Mesenteric fat pad (tissue), 1 donor: Measurements from ENCODE around the gene INSC. TPM values are rescaled to one million over a fixed set of nuclear protein-coding genes. Genes with fewer than 3 reads are reported as not detected.

ENCODE experiments used
- DNase-seq: peaks from one replicate; pipeline ENCODE4 v3.0.0-alpha.2; 2020; ENCODE audit warnings: low spot score
- total RNA-seq: library from RNA; stranded (reverse); fragmentation: NEBNext Ultra II Directional; extraction: Animal tissue kit (Norgen Biotek cat#: 25700); gene quantifications from one replicate; pipeline ENCODE4 v1.2.1, GENCODE V29; 2021
- donor health status: DM: yes; HTN: yes; CAD: no.

The INSC gene
- total RNA-seq, 1 donor from 2014 or later = not detected

DNA sequence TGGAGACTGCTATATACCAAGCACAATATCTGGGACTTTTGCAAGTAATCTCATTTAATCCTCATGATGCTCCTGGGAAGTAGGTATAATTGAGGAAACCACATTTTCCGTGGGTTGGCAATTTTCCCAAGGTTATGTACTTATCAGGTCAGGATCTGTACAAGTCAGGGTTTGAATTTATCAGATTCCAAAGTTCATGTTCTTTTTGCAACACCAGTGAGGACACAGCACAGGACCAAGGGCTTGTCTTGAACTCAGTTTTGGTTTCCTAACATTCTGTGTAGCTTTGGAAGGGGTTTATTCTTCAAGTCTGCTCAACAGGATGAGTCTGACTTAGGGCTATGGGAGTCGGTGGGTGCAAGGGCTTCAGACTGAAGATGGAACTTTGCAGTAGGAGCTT is 30.4 kb downstream of the INSC start:
- no peak for DNase-seq

DNA sequence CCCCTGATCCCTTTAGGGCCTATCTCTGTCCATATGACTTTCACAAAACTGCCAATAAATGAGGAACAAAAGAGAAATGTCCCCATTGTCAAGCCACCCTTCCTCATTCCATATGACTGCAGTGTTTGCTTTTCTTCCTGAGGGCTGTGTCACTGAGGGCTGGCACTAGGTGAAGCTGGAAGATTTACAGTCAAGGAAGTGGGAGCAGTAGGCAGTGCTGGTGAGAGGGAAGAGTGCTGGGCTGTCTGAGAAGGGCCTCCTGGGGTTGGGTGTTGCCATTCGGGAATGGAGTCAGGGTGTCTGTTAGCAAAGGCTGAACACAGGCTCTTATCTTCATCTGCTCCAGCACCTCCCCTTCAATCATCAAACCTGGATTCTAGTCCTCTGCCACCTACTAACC is 30.9 kb downstream of the INSC start:
- DNase-seq = no peak

DNA sequence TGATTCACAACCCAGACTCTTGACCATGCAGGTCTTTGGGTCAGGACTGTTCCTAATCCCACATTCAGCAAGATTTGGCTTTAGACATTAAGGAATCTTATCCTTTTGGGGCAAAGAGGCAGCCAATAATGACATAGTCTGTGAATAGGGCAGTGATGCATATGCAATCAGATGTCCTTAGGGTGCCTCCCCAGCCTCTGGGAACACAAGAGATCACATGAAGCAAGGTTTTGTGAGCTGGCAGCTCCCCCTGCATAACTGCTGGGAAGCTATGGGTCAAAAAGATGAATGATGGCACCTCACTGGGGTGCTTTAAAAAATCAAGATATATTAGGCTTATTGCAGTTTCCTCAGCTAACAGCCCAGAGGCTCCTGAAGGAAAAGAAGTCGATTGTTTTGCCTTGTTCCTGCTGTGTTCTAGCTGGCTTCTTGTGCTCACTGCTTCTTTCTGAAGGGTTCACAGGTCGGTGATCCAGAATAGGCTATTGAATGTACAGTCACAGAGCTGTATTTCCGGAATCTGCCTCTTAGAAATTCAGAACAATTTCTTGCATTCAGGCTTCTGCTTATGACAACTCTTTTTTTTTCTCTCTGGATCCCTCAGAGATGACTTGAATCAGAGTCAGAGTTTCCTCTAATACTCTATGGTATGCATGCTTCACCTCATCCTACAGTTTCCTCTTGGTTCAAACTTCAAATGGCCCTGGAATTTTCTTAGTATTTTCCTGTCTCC is 31.7 kb downstream of the INSC start:
- DNase-seq = no peak

DNA sequence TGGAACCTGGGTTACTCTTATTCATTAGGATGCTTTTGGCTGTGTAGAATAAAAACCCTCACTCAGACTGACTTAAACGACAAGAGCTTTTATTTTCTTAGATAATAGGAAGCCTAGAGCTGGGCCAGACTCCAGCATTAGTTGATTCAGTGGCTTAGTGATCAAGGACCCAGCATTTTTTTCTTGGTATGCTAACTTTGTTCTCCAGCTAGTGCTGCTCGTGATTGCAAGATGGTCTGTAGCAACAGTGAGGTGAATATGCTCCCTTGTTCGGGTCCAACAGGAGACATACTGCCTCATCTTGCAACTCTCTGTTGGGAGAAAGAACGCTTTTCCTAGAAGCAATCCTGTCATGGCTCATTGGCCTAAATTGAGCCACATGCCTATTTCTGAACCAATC is 33.4 kb downstream of the INSC start:
- no peak for DNase-seq

DNA sequence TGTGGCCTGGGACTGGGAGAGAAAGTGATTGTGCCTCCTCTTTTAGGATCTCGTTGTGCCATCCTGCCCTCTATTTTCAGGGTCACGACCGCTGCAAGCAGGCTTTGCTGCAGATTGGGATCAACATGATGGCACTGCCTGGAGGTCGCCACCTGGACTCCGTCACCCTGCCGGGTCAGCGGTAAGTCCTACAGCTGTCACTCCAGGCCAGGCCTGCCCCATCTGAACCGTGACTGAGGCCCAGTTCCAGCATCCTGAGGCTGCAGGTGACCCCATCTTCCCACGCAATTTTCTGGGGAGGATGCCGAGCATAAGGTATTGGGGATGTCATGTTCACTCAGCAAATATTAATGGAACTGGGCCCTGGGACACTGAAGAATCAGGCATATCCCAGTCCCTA is 34.3 kb downstream of the INSC start:
- DNase-seq = no peak

DNA sequence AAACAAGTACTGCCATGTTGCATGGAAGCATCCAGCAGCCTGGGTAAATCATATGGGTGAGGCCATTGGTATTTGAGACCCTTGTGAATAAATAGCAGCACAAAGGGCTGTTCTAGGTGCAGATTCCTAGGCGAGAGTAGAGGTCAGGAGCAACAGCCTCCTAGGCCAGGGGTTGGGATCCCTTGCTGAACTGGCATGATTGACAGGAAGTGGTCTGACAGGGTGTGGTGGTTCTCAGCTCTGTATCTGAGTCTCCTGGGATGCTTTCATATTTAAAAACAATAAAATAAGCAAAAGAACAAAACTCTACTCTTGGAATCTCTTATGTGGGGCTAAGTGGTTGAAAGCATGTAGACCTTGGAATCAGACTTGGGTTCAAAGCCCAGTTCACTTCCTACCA is 35.8 kb downstream of the INSC start:
- no peak for DNase-seq

DNA sequence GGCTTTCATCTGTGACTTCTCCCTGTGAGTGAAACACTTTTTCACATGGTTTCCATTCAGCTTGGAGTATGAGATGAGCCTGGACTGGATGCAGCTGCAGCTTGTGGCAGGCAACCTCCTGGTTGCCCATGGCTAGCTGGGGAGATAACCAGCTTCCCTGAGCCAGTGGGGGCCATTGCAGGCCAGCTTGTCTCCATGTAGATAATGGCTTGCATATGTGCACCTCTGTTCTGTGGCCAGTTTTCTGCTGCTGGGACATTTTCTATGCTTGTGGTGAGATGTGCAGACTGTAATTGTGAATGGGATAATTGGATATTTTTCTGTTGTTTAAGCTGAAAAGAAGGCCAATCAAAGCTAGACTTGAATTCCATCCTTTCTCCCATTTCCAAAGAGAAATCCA is 38.5 kb downstream of the INSC start:
- DNase-seq = no peak

DNA sequence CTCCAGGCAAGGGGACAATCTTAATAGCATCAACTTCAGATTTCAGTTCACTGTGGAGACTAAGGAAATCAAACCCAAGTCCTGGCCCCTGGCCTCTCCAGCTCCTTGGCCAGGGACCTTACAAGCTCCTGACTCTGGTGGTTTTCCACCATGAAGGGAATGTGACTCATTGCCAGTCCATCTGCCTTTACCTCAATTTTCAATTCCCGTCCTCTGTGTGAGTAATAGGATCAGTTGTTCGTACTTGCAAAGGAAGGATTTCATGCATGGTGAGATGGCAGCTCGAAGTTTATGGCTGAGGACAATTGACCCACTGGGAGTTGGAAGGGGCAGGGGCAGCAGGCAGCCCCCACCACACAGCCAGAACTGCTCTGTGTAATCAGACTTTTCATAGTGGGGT is 42.5 kb downstream of the INSC start:
- no peak for DNase-seq

DNA sequence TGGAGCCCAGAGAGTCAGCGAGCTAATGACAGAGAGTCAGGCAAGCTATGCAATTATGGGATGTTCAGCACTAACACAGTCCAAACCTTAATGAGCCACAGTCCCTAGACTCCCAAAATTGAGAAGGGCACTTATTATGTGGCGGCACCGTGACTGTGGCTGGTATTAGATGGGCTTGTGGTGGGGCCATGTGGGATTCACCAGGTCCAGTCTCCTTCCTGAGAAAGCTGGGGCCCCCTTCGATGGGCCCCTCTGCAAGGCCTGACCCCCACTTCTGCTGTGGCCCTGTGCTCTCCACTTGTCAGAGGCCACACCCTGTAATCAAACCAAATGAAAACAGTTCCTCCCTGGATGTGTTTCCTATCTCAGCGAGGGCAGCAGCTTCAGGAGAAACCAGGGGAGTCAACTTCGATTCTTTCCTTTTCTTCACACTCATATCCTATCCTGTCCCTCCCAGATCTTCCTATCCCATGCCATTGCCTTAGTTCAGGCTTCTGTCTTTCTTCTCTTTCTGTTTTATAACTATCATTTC is 42.9 kb downstream of the INSC start:
- DNase-seq = no peak

DNA sequence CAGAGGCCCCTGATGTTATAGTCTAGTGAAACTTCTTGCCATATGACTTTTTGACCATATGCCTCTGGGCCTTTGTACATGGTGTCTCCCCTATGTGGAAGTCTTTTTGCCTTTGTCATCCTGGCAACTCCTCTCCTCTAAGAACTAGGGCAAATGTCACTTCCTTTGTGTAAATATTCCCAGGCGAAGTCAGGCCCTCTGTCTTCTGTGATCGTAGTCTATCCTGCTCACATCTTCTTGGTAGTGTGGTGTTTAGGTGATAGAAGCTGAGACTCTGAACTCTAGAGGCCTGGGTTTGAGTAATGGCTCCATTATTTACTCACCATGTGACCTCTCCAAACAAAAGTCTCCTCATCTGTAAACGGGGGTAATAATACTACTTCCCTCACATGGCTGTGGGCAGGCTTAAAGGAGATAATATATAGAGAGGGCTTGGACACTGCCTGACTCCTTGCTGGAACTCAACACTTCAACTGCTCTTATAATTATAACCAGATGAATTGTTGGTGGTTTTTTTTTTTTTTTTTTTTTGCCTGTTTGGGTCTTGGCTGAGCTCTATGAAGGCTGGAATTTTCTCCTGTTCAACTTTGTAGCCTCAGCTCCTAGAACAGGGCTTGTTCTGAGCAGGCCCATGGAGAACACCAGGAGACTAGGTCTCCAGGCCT is 43.8 kb downstream of the INSC start:
- no peak for DNase-seq

DNA sequence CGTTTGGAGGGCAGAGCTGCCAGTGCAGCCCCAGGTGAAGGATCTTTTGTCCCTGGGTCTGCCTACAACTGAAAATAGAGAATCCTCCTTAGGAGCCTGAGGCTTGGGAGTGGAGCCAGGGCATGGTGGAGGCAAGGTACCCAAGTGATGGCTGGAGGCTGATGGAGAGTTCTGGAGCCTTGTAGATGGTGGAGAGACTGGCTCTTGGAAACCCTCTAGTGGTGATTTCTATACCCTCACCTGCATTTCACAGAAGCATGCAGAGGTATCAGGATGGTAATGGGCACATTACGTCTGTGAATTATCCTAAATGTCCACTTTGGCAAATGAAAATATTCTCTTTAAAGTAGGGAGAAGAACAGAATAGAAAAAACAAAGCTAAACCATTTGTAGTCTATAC is 44.4 kb downstream of the INSC start:
- no peak for DNase-seq

DNA sequence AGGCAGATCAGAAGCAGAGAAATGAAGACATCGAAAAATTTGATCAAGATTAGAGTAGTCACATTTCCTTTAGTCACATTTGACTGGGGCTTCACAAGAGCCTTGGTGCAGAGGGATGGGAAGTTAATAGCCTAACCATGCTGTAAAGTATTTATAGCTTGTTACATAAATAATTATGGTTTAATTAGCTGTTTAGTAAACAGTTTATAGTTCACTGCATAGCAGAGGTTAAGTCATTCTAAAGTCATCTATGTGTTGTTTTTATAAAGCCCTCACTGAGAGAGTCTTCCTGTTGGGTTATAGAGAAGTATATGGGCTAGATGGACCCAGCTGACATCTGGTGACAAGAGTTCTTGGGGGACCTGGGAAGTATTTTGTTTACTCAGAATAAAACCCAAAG is 47.1 kb downstream of the INSC start:
- DNase-seq = no peak

DNA sequence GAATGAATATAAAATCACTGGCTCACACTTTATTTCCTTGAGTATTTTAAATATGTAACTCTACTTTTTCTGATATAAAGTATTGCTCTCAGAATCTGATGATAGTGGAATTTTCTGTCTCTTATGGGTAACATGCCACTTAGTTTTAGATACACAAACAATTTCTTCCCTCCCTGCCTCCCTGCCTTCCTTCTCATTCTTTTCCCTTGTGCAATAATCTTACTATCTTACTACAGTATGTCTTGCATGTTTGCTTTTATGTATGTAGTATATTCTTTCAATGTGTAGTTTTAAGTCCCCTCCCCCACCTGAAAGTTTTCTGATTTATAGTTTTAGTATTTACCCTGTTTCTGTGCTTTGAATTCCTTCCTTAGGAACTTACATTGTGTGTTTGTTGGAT is 48.4 kb downstream of the INSC start:
- DNase-seq = no peak

DNA sequence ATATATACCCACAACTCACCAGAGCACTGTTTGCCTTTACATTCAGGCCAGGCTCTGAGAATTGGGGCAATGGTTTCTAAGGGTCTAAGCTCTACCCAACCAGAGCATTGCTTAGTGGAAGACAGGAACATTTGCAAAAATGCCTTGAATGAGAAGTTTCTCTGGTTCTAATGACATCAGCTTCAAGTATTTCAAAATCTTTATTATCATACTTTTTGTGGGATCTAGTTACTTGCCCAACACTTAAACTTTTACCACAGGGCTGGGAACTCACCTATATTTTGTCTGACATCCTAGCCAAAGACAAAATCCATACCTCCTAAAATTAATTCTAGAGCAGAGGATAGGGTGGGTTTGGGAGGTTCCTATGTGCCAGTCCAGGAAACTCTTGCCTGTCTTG is 51.5 kb downstream of the INSC start:
- DNase-seq = no peak

DNA sequence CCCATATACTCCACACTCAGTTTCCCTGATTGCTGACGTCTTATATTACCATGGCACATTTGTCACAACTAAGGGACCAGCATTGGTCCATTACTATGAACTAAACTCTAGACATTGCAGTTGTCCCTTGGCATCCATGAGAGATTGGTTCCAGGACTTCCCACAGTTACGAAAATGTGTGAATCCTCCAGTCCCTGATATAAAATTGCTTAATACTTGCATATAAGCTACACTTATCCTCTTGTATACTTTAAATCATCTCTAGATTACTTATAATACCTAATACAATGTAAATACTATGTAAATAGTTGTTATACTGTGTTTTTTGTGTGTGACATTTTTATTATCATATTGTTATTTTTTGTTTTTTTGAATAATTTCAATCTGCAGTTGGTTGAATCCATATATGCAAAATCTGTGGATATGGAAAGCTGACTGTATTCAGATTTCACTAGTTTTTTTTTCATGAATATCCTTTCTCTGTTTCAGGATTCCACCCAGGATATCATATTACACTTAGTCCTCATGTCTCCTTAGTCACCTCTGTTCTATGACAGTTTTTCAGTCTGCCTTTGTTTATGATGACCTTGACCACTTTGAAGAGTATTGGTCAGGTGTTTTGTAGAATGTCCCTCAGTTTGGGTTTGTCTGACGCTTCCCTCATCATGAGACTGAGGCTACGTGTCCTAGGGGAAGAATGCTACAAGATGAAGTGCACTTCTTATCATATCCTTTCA is 55.3 kb downstream of the INSC start:
- no peak for DNase-seq

DNA sequence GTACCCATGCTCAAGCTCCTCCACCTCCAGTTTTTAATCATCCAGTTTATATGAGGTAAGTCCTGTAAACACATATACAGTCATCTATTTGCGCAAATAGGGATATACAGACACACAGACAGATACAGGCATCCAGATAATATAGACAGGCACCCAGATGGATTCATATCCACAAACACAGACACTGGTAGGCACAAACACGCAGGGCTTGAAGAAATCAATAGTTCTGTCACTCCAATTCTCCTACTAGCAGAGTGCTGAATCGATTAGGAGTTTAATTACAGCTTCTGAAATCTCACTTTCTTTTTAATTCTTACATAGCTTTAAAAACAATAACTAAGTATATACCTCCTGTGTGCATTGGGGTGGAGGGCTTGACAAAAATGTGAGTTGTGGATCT is 56.0 kb downstream of the INSC start:
- no peak for DNase-seq

DNA sequence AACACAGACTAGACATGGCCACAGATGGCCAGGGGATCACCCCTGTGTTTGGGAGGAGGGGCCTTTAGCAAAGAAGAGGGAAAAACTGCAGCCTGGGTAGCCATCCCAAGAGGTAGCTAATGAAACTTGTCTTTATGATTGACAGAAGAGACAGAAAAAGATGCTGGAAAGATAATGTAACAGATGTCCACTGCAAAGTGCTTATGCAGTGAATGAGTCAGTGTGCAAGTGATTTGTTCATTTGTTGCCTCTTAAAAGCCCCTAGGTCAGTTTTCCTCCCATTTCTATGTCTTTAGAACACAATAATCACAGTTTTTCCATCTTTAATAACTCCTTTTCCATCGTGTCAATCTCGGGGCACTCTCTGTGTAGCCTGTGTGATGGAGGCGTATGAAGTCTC is 57.2 kb downstream of the INSC start:
- no peak for DNase-seq

DNA sequence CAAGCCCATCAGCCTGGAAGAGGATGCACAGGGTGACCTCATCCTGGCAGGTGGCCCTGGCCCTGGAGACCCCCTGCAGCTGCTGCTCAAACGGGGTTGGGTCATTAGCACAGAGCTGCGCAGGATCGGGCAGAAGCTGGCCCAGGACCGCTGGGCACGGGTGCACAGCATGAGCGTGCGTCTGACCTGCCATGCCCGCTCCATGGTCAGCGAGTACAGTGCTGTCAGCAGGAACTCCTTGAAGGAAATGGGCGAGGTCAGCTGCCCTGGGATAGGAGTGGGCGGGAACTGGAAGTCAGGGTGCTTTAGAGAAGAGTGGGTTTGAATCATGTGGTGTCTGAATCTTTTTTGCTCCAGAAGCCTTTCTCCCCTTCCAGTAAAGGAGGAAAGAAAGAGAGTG is 61.1 kb downstream of the INSC start:
- no peak for DNase-seq

DNA sequence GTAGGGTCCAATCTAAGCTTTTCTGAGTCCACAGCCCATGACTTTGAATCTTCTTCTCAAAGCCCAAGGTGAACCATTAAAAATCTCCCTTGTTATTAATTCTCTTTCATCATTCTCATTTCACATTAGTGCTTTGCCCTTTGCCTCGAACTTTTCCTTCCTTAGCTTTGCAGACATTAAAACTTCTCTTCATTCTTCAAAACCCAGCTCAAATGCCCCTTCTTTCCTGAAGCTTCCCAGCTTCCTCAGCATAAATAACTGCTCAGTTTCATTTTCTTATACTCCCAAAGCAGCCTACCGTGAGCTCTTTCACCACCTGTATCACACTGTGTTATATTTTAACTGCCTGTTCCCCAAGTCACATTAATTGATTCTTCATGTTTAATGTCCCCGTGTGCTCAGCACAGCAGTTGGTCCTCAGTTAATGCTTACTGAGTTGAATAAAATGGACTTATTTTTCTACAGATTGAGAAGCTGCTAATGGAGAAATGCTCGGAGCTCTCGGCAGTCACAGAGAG is 62.0 kb downstream of the INSC start:
- DNase-seq = no peak

DNA sequence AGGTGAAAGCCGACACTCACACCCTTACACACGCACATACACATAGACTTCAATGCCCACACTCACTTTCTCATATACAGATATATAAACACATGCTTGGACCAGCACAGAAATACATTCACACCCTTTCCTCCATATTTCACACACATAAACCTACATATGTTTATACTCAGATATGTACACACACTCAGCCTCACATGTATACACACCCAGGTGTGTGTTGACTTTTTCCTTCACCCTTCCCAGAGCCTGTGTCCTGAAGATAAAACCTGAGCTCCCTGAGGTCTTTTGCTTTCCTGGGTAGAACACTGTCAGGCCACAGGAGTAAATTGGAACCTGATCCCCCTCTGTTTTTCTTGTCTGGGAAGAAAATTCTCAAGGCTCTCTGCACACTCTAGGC is 62.8 kb downstream of the INSC start:
- DNase-seq = no peak

DNA sequence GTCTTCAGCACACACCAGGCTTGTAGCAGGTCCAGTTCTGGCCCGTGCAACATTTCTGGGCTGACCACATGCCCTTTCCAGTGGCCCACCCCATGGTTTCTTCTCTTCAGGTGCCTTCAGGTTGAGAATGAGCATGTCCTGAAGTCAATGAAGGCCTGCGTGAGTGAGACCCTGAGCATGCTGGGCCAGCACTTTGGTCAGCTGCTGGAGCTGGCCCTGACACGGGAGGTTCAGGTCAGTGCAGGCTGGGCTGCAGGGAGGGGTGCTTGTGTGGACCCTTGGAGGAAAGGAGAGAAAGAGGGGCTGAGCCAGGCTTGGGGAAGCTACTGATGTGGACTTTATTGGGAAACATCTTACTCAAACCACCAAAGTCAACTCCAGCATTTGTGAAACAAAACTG is 63.5 kb downstream of the INSC start:
- DNase-seq = no peak

DNA sequence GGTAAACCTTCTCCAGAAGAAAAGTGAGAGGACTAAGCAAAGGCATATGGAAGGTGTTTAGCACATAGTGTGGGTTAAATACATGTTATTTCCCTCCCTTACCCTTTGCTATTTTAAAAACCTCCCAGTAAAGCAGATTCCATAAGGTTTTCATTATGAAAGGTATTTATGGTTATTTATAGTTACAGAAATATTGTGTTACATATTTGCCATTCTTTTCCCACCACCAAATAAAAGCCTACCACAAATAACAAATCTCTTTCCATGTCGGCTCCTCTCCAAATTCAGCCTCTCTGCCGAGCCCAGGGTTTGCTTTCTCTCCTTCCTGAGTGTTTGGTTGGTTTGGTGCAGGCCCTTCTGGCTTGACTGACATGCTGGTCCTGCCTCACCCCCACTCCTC is 64.4 kb downstream of the INSC start:
- no peak for DNase-seq
